Measurements from ENCODE around the gene MUC22.

GRCh38 chr6:30964075-30964474 is 46.2 kb upstream of the MUC22 start:
- TF ChIP-seq CTCF (conservative IDR thresholded peaks at IDR 0.05 in 1 of 2, IDR thresholded peaks at IDR 0.05 in 1 of 2; ENCODE audit: low read depth in 1 of 2, low read length in 2 of 2) (no peak), EZH2 (IDR thresholded peaks at IDR 0.05; ENCODE audit: low read length, missing control alignments) (no peak)

Measured in fibroblast of lung (primary cell).